Spinal cord (tissue), 10 donors: ENCODE measurements around the gene LPCAT1. TPM values are rescaled to one million over a fixed set of nuclear protein-coding genes. Genes with fewer than 3 reads are reported as not detected.

Source experiments
- DNase-seq, 6 donors: peaks; one replicate each; pipeline versions ENCODE4 v3.0.0 to v3.0.0-alpha.2; 2013 to 2015; ENCODE audit warnings: low spot score in 6 of 6, low read depth in 4 of 6
- H3K27ac ChIP-seq: one replicate; pipeline ENCODE4 v1.5.1; 2013; ENCODE audit warnings: low read depth, low read length, control low read depth
- H3K27me3 ChIP-seq: one replicate; pipeline ENCODE4 v1.6.1; 2013; ENCODE audit warnings: low read length; ENCODE audit not compliant: control insufficient read depth, insufficient read depth
- H3K36me3 ChIP-seq: one replicate; pipeline ENCODE4 v1.6.1; 2013; ENCODE audit warnings: low read length; ENCODE audit not compliant: control insufficient read depth, insufficient read depth
- H3K4me1 ChIP-seq: one replicate; pipeline ENCODE4 v1.6.1; 2013; ENCODE audit warnings: low read length; ENCODE audit not compliant: control insufficient read depth, insufficient read depth
- H3K4me3 ChIP-seq: one replicate; pipeline ENCODE4 v1.5.1; 2013; ENCODE audit warnings: low read depth, low read length, control low read depth
- H3K9me3 ChIP-seq: one replicate; pipeline ENCODE4 v1.6.1; 2013; ENCODE audit warnings: low read length; ENCODE audit not compliant: control insufficient read depth, insufficient read depth
- WGBS: methylation state at CpG from one replicate; pipeline ENCODE4 v1.1.5; 2013; ENCODE audit warnings: missing lambda C conversion rate; ENCODE audit not compliant: insufficient coverage; 5-methylcytosine and 5-hydroxymethylcytosine counted together
- polyA plus RNA-seq, 2 donors: library from polyadenylated mRNA; unstranded; fragments of 120-200 nt; gene quantifications; one replicate each; pipeline ENCODE4 v1.2.1, GENCODE V29; 2013; ENCODE audit not compliant: insufficient read length in 2 of 2
- small RNA-seq: library from RNA; depleted of rRNA; stranded (forward); fragments of <200 nt; gene quantifications from one replicate; pipeline ENCODE3, GENCODE V24; 2014; ENCODE audit warnings: low replicate concordance
- total RNA-seq, 2 donors: library from RNA; depleted of rRNA in 1 of 2; stranded (reverse); fragments of 120-200 nt in 1 of 2; fragments of >200 nt in 1 of 2; gene quantifications; one replicate each; pipeline versions ENCODE4 v1.2.3 to v1.2.4, GENCODE V29; 2013 to 2014
- donor health status: healthy.

LPCAT1 gene
- total and polyA plus RNA-seq, 4 donors, result 54.3 to 144 (median 112) TPM

- H3K4me3 ChIP-seq, result no peak overlapping the region
- H3K27me3 ChIP-seq, result peaks cover 6% of the 10 kb centered on the region
- no peaks in the 10 kb centered on the region for H3K4me1 ChIP-seq
- H3K9me3 ChIP-seq, result no peaks in the 10 kb centered on the region
- H3K36me3 ChIP-seq, result no peaks in the 10 kb centered on the region
- no peak overlapping the region for H3K27ac ChIP-seq
- peak in 1 of 6 donors; percentile 5 for DNase-seq
- 37% methylated on average over 21 of the region's 27 CpGs for WGBS
Measured at GRCh38 chr5:1414311-1415058, 109.3 kb downstream of the LPCAT1 start.

- no peaks in the 10 kb centered on the region for H3K36me3 ChIP-seq
- H3K9me3 ChIP-seq, result no peaks in the 10 kb centered on the region
- H3K27ac ChIP-seq, result no peak overlapping the region
- no peak overlapping the region for H3K4me3 ChIP-seq
- WGBS, result 83% methylated on average over 22 of the region's 23 CpGs
- H3K4me1 ChIP-seq, result no peaks in the 10 kb centered on the region
- peaks cover 8% of the 10 kb centered on the region for H3K27me3 ChIP-seq
- no peak for DNase-seq
Measured at GRCh38 chr5:1413611-1414241, 110.0 kb downstream of the LPCAT1 start.

DNA sequence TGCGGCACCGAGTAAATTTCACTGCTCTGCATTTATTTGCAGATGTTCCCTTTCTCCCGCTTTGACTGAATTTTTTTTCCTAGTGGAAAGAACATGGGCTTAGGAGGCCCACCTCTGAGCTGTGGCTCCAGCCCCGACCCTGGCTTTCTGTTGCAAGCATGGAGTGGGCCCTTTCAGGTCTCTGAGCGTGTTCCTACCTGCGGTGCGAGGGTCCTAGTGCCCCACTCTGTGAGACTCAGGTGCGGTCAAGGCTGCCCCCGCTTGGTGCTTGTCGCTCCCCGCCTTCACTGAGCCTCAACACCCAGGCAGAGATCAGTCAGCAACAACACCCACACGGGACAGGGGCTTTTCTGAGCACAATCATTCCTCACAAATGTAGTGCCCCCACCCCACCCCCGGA, 110.5 kb downstream of the LPCAT1 start:
- no peak for DNase-seq
- H3K27me3 ChIP-seq, result peaks cover 8% of the 10 kb centered on the region
- H3K27ac ChIP-seq, result no peak overlapping the region
- no peaks in the 10 kb centered on the region for H3K36me3 ChIP-seq
- no peak overlapping the region for H3K4me3 ChIP-seq
- 55% methylated on average over 11 of the region's 13 CpGs for WGBS
- no peaks in the 10 kb centered on the region for H3K4me1 ChIP-seq
- no peaks in the 10 kb centered on the region for H3K9me3 ChIP-seq

GRCh38 chr5:1412621-1413020, 111.1 kb downstream of the LPCAT1 start:
- no peaks in the 10 kb centered on the region for H3K4me1 ChIP-seq
- H3K27ac ChIP-seq, result no peak overlapping the region
- H3K27me3 ChIP-seq, result peaks cover 8% of the 10 kb centered on the region
- no peak for DNase-seq
- H3K9me3 ChIP-seq, result no peaks in the 10 kb centered on the region
- WGBS, result 45% methylated on average over 9 of the region's 10 CpGs
- no peak overlapping the region for H3K4me3 ChIP-seq
- H3K36me3 ChIP-seq, result no peaks in the 10 kb centered on the region

GRCh38 chr5:1412163-1412562, 111.6 kb downstream of the LPCAT1 start:
- H3K4me1 ChIP-seq, result no peaks in the 10 kb centered on the region
- no peak overlapping the region for H3K4me3 ChIP-seq
- no peak overlapping the region for H3K27ac ChIP-seq
- no peak for DNase-seq
- 65% methylated on average over 15 of the region's 16 CpGs for WGBS
- H3K36me3 ChIP-seq, result no peaks in the 10 kb centered on the region
- no peaks in the 10 kb centered on the region for H3K9me3 ChIP-seq
- H3K27me3 ChIP-seq, result peaks cover 8% of the 10 kb centered on the region

Small RNA genes lying within 50 kb of the gene (small RNA-seq; reads per million reads assigned to genes)
- gene MIR6075, result not detected

Other genes with a start within 250 kb of the LPCAT1 start
- under 1 TPM; 0.10 to 0.50 TPM for gene TERT, start 228.9 kb downstream of the LPCAT1 start, total RNA-seq
- gene TERT, start 228.9 kb downstream of the LPCAT1 start, polyA plus RNA-seq, result under 1 TPM in 1 of 2 donors, not detected in 1; 0.06 TPM
- 100 to 1,000 TPM; 105 to 123 TPM for gene CLPTM1L, start 178.9 kb downstream of the LPCAT1 start, total RNA-seq
- 100 to 1,000 TPM in 1 of 2 donors, 10 to 100 TPM in 1; 98.3 to 104 TPM for gene CLPTM1L, start 178.9 kb downstream of the LPCAT1 start, polyA plus RNA-seq
- gene SLC6A3, start 78.5 kb downstream of the LPCAT1 start, total RNA-seq, result 10 to 100 TPM in 1 of 2 donors, 1 to 10 TPM in 1; 1.1 to 12.0 TPM
- 1 to 10 TPM in 1 of 2 donors, under 1 TPM in 1; 0.95 to 1.9 TPM for gene SLC6A3, start 78.5 kb downstream of the LPCAT1 start, polyA plus RNA-seq